SW 1271 (cell line): ENCODE data around the gene HSFX4.
A peak's percentile ranks its signal among the peaks of the same experiment; 100 is the strongest.
"Not testable (repeated sequence)": the region's sequence is repeated elsewhere in the genome, so short reads cannot be mapped to it uniquely, and the experiment has no call there.

ENCODE experiments used
- DNase-seq, 2 experiments: peaks; one replicate each; lab custom pipeline; 2025; lab: John Stamatoyannopoulos, UW

Gene HSFX4

GRCh38 chrX:149937871-149938426 is 8.6 kb downstream of the HSFX4 start:
- DNase-seq, result no peak

DNA sequence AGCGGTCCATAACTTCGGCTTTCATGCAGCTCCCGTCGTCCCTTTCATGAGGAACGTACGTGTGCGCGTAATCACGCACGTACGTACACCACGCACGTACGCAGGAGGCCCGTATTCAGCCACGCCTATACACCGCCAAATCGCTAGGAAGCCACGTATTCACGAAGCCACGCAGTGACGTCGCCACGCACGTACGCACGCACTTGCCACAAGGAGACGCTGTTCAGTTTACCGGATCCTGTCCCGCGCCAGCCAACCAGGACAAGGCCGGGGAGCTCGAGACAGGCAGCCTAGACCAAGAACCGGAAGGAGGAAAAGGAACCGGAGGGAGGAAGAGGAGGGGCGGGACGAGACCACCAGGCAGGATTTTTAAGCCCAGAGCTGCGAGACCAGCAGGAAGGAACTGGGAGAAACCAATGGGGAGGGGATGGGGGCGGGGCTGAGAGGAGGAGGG is 9.1 kb downstream of the HSFX4 start, which contains the start of gene EOLA2:
Gene EOLA2, minus strand, starts transcription at position 65 of the 454 bp plus-strand sequence. CDS start 4,617 bp downstream, outside the sequence.
- DNase-seq, result peak; percentile 90 to 93

GRCh38 chrX:149938881-149939654 is 9.7 kb downstream of the HSFX4 start:
- peak; percentile 68 to 83 for DNase-seq

DNA sequence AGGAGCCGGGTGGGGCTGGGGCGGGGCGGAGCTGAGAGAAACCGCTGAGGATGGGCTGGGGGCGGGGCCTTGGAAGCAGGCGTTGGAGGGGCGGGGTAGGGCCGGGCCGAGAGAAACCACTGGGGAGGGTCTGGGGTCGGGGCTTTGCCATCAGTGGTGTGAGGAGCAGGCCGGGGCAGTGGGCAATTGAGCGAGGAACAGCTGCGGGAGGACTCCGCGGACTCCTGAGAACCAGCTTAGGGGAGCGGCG is 10.2 kb downstream of the HSFX4 start:
- no peak for DNase-seq

DNA sequence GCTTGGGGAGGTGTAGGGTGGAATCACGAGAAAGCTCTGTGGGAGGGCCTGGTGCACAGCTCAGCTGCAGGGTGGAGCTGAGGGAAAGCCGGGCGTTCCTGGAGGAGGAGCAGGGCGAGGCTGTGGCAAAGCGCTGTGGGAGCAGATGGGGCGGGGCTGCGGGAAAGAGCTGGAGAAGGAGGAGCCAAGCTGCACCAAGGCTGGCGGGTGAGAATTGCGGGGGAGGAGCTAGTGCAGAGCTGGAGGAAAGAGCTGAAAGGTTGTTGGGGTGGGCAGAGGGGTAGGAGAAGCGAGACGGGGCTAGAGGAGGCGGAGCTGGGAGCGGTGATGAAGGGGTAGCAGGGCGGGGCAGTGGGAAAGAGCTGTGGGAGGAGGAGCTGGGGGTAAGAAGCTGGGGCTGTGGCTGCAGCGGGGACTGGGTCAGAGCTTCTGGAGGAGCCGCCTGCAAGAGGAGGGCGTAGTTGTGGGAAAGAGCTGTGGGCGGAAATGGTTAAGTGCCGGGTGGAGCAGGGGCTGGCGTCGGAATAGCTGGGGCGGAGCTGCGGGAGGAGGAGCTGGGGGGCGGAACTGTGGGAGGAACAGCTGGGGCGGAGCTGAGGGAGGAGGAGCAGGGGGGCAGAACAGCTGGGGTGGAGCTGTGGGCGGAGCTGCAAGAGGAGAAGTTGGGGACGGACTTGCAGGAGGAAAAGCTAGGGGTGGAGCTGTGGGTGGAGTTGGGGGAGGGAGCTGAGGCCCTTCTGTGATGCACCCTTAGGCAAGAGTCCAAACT is 10.7 kb downstream of the HSFX4 start:
- DNase-seq, result peak; percentile 78 to 90

- not testable (repeated sequence) for DNase-seq
Measured at GRCh38 chrX:149940674-149941024, 11.3 kb downstream of the HSFX4 start.

GRCh38 chrX:149945087-149945670 is 15.8 kb downstream of the HSFX4 start:
- not testable (repeated sequence) for DNase-seq

DNA sequence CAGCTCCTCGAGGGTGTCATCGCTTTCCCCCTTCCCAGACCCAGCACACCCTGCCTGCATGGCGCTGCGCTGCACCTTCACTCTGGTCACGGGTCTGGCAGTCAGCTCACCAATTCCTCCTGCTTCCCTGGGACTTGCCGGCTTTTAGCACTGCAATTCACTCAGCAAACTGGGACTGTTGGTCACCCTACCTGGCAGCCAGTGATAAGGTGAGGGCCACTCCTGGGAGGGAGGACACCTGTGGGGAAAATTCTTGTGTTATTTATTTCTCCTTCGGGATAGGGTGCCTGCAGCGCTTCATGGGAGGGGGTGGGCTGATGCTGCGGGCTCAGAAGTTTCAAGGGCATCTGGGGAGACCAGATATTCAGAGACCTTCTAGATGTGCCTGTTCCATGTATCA is 16.4 kb downstream of the HSFX4 start:
- not testable (repeated sequence) for DNase-seq

DNA sequence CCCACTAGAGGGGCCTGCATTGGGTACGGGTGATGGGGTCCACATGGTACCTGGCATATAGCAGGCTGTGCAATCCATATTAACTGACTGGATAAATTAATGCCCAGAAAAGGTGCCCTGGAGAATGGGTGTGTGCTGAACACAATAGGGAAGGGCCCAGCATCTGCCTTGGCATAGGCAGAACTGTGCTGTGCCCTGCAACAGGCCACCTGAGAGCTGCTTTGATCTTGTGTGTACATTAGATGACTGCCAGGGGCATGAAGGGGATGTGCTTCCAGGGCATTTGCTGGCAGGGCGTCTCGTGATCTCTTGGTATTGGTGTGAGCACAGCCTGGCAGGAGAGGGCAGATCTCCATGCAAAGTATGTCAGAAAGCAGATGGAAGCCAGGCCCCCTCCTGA is 17.6 kb downstream of the HSFX4 start:
- not testable (repeated sequence) for DNase-seq

- DNase-seq, result no peak
Measured at GRCh38 chrX:149948016-149948415, 18.6 kb downstream of the HSFX4 start.

DNA sequence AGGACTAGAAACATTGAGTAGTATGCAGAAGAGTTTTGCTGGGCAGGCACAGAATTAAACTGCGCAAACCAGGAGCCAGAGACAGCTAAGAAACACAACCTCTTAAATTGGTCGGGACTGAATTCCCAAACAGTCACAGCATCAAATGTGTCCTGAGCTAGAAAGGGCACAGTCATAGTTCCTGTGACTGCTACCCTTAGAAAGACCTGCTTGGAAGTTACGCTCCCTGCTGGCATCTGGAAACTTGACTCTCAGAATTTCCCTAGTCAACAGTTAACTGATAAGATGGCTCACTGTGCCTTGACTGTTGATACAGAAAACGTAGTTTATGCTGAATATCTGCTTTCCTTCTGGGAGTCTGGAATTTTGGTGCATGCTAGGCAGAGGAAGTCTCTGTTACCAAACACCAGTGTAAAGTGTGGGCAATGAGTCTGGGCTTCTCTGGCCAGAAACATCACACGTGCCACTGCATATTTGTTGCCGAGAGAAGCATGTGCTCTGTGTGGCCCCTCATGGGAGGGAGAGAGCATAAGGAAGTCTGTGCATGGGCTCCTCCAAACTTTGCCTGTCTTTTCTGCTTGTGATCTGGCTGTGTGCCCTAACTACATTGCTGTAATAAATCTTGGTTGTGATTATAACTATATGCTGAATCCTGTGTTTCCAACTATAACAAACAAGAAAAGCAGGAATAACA is 20.5 kb downstream of the HSFX4 start:
- DNase-seq, result no peak

- peak; percentile 9 to 31 for DNase-seq
Measured at GRCh38 chrX:149950681-149951080, 21.3 kb downstream of the HSFX4 start.

- DNase-seq, result no peak
Measured at GRCh38 chrX:149961572-149961971, 32.2 kb downstream of the HSFX4 start.

DNA sequence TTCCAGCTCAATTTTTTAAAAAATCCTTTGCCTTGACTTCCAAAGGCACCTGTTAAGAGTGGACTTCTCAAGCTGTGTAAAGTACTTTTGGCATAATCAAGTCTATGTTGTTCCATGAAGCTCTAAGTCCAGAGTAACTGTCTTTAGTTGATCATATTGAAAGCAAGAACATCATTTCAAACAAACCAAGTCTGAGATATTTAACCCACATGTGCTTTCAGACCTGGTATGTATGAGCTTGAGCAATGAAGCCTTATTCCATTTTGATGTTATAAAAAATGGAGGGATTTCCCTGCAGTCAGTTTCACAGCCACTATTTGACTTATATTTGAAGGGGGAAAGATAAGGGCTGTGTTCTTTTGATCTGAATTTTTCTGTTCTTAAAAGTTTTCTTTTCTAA is 32.6 kb downstream of the HSFX4 start:
- DNase-seq, result no peak

DNA sequence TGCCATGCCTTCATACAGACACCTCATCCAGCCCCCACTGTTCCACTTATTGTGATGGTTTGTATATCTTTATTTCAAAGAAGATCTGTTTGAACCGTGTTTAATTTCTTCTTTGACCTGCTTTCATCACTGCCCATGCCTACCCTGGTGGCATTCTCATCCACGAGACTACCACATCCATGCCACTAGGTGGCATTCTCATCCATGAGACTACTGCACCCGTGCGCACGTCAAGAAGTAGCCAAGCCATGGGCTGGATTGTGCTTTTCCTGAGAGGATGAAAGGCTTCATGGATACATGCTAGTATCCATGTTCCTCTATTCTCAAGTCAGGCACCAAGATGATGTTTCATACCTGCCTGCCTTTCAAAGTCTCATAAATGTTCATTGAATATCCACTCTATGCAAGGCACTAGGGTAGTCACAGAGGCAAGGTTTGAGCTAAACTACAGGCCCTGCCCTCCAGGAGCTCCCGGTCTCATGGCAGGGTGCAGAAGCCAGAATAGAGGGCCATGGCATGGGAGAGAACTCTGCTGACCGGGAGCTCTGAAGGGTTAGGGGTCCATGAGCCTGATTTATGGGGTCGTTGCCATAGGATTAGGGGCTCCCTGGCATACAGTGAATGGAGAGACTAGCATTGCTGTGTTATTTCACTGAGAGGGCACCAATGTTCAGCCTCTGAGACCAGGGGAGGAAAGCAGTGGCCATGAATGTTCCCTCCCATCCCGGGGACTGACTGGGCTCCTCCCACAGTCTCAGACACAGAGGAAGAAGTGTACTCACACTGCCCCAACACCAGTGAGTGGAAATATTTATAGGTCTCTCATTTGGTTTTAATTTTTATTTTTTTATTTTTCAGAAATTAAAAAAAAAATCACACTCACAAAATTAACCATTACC is 33.7 kb downstream of the HSFX4 start:
- peak; percentile 23 to 57 for DNase-seq

GRCh38 chrX:149979126-149979644 is 49.8 kb downstream of the HSFX4 start:
- no peak for DNase-seq
